ENCODE measurements around the gene TMEM82. TPM values are rescaled to one million over a fixed set of nuclear protein-coding genes. Genes with fewer than 3 reads are reported as not detected.

Gene TMEM82
- not detected for total RNA-seq

DNA sequence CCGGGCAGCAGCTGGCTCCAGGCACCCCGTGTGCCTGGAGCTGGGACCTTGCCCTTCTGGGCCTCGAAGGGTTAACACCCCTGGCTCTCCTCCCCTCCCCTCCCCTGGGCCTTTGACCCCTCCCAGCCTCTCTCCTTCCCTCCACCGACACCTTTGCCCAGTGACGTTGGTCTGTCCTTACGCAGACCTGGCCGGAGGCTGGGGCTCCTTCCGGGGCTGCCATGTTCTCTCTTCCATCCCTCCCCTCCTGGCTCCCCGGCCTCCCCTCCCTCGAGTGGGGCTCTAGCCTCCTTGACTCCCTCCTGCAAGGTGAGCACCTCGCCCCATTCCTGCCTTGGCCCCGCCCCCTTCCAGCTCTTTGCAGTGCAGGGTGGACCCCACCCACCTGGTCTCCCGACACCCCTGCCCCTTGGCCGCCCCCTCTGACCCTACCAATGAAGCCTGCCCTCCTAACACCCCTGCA, at the start of gene TMEM82:
TSS of gene TMEM82 (plus strand) at position 161 of the 463 bp plus-strand sequence. CDS start at position 222, 61 bp downstream.

DNA sequence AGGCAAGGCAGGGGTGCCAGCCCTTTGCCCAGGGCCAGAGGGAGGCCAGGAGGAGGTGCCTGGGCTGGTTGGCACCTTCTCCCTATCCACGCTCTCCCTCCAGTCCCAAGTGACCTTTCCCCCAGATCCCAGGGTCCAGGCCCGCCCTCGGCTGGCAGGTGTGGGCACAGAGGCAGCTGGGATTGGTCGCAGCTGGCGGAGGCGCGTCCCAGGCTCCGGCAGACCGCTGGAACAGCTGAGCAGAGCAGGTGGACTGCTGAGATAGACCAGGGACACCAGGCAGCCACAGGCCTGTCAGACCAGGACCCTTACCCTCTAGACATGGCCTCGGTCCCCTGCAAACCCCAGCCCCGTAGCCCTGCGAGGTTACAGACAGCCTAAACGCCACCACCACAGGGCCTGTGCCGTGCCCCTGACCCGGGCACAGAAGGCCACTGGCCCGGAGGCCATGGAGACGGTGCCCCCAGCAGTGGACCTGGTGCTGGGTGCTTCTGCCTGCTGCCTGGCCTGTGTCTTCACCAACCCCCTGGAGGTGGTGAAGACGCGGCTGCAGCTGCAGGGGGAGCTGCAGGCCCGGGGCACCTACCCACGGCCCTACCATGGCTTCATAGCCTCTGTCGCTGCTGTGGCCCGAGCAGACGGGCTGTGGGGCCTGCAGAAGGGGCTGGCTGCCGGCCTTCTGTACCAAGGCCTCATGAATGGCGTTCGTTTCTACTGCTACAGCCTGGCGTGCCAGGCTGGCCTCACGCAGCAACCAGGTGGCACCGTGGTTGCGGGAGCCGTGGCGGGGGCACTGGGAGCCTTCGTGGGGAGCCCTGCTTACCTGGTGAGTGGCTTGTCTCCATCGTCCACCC, 6.0 kb upstream of the TMEM82 start, which contains the start of gene SLC25A34:
TSS of gene SLC25A34 (plus strand) at position 221 of the 854 bp plus-strand sequence. CDS start at position 449, 228 bp downstream.

DNA sequence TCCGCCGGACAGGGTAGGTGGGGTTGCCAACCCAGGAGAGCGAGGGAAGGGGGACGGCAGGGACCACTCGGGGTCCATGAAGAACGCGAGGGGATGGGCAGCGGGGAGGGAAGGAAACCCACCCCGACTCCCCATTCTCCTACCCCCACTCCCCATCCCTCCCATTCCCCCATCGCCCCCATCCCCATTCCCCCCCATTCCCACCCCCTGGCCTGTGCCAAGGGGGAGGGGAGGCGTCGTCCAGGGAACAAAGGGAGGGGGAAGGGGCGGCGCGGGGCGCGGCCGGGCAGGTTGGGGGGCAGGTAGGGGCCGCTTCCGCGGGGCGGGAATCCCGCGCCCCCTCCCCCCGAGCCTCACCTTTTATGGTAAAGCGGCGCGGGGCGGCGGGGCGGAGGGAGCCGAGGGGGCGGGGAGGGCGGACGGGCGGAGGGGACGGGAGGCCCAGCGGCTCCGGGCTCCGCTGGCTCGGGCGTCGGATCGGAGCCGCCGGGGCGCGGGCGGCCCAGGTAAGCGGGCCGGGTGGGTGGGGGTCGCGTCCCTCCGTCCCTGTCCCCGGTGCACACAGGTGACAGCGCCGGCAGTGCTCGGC, 16.1 kb downstream of the TMEM82 start, which contains the start of gene FBLIM1:
TSS of gene FBLIM1 (plus strand) at position 453 of the 589 bp plus-strand sequence. CDS start 6,189 bp downstream, outside the sequence.

Other genes starting within 250 kb of the TMEM82 start
- gene CASP9, start 218.3 kb upstream of the TMEM82 start, total RNA-seq, result 10 to 100 TPM; 18.6 to 19.0 TPM
- 10 to 100 TPM; 13.4 to 18.8 TPM for gene DNAJC16, start 215.7 kb upstream of the TMEM82 start, total RNA-seq
- 10 to 100 TPM; 15.7 to 15.9 TPM for gene AGMAT, start 157.4 kb upstream of the TMEM82 start, total RNA-seq
- gene DDI2, start 125.0 kb upstream of the TMEM82 start, total RNA-seq, result 10 to 100 TPM; 31.8 to 36.5 TPM
- gene PLEKHM2, start 58.2 kb upstream of the TMEM82 start, total RNA-seq, result 10 to 100 TPM; 53.3 to 55.8 TPM
- 1 to 10 TPM; 1.9 to 2.1 TPM for gene SLC25A34, start 6.2 kb upstream of the TMEM82 start, total RNA-seq
- gene FBLIM1, start 16.3 kb downstream of the TMEM82 start, total RNA-seq, result not detected
- 1 to 10 TPM; 1.1 to 1.6 TPM for gene UQCRHL, start 65.2 kb downstream of the TMEM82 start, total RNA-seq
- gene SPEN, start 105.2 kb downstream of the TMEM82 start, total RNA-seq, result 10 to 100 TPM; 57.1 to 63.7 TPM
- 10 to 100 TPM; 35.1 to 36.0 TPM for gene ZBTB17, start 233.6 kb downstream of the TMEM82 start, total RNA-seq

Data from activated naive CD4-positive, alpha-beta T cell treated with anti-CD3 and anti-CD28 coated beads, Interleukin-2, amount 10 ng/mL, durations not matched to agents 5 hours and 36 hours (primary cell).